HK-2 (cell line): Measurements from ENCODE around the gene SORBS1.

Experiments used
- DNase-seq: peaks from one replicate; pipeline ENCODE4 v3.0.0-alpha.2; 2018; ENCODE audit not compliant: unreplicated experiment

The SORBS1 gene

DNA sequence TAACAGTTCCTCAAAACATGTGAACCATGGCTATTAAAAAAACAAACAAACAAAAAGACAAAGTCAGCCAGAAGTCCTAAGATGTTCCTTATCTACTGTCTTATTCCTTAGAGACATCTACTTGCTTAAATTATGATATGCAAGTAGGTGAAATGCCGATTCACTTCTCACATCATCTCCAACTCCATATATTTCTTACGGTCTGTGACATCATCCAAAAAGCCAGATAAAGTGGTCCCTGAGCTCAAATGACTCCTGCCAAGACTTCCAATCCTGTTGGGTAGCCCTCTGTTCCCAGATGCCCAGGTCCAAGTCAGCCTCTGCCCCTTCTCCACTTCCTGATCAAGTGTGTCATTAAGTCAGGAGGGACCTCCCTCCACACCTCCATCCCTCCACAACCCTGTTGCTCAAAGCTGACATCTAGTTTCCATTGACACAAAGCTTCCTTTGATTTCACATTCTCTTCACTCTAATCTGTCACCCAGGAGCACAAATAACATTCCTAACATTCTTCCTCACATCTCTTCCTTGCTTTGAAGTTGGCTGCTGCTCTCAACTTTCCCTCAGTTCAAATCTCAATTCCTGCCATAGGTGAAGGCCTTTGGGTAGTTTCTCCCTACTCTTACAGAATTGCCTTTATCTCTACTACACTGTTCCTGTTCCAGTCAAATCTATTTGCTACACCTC lies 214.3 kb downstream of the SORBS1 start:
- DNase-seq, result no peak

- no peak for DNase-seq
These were observed 217.6 kb downstream of the SORBS1 start for GRCh38 chr10:95343573-95343972.

GRCh38 chr10:95341716-95342130 lies 219.4 kb downstream of the SORBS1 start:
- DNase-seq, result no peak

GRCh38 chr10:95339863-95340262 lies 221.3 kb downstream of the SORBS1 start:
- no peak for DNase-seq

- no peak for DNase-seq
These were observed 223.6 kb downstream of the SORBS1 start for GRCh38 chr10:95337423-95338160.

GRCh38 chr10:95336702-95337101 lies 224.5 kb downstream of the SORBS1 start:
- no peak for DNase-seq

DNA sequence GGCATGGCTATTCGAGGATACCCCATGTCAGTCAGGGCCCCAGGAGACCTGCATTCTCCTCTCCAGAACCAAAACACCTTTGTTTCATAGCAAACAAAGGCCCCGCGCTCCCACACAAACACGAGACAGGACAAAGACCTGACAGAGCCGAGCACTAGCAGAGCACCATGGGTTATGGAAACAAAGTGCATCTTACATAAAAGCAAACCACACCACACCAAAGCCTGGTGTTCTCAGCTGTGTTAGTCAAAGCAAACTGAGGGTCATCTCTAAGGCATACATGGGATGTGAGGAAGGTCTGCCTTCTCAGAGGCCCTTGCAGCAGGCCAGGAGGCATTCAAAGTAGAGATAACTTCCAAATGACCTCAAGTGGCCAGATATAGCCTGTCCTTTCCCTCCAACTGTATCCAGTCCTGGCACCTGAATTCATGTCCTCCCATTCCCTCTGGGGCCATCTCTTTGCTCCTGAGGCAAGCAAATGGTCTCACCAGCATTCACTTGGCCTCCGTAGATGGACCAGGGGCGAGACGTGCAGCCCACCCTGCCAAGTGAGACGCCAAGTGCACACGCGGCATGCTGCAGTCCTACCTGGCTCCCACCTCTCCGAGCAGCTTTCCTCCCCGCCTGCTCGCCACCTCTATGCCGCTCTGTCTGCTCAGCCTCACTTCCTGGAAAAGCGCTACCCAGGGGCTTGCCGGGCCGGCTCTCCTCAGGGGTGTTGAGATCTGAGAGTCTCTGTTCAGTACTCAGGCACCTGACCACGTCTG lies 225.1 kb downstream of the SORBS1 start:
- DNase-seq, result no peak

DNA sequence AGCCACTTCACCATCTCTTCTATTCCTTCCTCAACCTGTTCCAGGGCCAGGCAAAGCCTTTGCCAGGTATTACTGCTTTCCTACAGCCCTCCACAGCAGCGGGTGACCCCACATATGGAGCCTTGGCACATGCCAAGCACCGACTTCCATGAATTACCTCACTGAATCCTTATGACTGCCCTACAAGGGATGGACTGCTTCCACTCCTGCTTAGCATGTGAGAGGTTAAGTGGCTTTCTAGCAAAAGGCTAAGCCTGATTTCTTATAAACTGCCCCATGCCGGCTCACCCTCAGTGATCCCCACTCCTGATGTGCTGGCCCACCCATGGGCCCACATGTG lies 226.4 kb downstream of the SORBS1 start:
- DNase-seq, result no peak

GRCh38 chr10:95333997-95334804 lies 227.0 kb downstream of the SORBS1 start:
- DNase-seq, result no peak

GRCh38 chr10:95332666-95333249 lies 228.4 kb downstream of the SORBS1 start:
- DNase-seq, result no peak

GRCh38 chr10:95331596-95332130 lies 229.5 kb downstream of the SORBS1 start:
- DNase-seq, result no peak

- DNase-seq, result no peak
These were observed 230.2 kb downstream of the SORBS1 start for GRCh38 chr10:95330966-95331453.

GRCh38 chr10:95329296-95329695 lies 231.9 kb downstream of the SORBS1 start:
- no peak for DNase-seq

DNA sequence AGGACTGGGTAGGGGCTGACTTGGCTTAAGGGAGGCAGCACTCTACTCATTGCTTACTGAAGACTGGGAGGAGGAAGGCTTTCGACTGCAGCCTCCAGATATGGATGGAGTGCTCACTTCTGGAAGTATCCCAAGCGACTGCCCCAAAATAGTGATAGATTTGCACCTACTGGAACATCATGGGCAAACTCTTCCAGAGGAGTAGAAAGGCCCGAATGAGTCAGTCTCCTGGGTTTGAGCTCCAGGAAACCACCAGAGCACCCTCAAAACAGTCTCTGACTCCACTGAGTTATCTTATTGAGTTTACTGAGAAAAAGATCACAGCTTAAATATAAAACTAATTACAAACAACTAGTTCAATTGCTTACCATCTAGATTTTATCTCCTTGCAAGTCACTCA lies 233.2 kb downstream of the SORBS1 start:
- no peak for DNase-seq

DNA sequence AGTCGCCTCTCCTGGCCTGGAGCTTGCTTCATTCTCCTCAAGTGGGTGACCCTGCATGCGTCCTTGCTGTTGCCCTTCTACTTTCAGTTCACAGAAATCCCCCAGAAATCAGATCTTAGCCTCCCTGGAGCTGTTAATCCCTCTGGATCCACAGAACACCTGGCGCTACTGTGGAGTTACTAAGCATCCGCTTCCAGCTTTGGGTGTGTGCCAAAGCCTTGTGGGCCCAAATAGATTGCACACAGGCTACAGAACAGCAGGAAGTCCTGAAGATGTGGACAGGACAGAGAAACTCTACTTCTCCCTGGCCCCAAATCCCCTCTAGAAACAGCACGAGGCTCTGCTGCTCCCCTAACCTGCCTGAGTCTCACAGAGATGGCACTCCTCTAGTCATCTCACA lies 233.8 kb downstream of the SORBS1 start:
- DNase-seq, result no peak

DNA sequence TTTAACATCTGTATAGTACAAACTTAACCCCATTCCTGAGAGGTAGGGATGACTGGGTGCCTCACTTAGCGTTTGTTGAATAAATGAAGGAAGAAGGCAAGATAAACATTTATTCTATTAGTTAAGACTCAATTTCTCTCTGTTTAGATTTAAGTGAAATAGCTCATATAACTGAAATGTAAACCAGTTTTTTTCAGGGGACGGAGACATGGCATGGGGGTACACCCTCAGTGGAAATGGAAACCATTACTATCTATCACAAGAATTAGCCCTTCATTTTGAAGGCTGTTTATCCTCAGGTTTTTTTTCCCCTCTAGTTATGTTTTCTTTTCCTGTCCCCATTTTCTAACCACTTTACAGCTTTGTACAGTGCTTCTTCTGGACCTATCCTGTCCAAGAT lies 234.8 kb downstream of the SORBS1 start:
- no peak for DNase-seq

DNA sequence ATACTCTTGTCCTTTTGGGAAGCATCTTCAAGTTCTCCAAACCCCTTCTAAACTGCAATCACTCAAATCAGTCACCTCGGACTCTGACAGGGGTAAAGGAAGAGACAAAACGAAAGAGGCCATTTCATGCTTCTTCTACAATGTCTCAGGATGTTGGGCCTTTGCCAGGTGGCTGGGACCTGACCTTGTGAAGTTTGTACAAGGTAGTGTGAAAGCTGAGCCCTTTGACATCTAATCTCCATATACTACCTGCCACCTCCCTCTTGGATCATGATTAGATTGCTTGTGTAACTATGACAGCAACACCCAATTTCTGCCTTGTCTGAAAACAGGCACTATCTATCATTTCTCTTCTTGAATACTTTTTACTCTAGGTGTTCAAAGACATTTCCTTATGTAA lies 235.3 kb downstream of the SORBS1 start:
- no peak for DNase-seq

DNA sequence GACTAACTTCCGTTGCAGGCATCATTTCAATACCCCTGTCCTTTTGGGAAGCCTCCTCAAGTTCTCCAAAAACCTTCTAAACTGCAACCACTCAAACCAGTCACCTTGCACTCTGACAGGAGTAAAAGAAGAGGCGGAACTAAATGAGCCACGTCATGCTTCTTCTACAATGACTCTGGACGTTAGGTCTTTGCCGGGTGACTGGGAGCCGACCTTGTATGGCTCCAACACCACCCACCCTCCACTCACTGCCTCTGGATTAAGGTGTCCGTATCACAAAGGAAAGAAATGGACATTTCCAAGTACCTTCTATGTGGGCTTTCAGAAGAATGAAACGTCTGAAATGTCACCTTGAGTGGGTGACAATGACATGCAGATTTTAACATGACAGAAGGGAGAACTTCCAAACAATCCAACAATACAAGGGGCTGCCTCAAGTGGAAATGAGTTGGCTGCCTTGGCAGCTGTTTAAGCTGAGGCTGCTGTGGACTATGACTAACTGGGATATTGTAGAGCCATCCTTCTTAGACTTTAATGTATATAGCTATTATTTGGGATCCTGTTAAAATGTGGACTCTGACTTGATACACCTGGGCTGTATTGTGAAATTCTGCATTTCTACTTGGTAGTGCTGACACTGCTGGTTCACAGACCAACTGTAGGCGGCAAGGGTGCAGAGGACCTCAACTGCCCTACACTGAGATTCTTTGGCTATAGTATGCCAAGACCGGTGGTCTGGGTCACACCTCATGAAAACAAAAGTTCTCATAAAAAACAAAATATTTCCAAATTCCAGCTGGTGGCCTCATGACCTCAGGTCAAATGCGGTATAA lies 236.5 kb downstream of the SORBS1 start:
- no peak for DNase-seq

GRCh38 chr10:95321554-95322301 lies 239.4 kb downstream of the SORBS1 start:
- no peak for DNase-seq

DNA sequence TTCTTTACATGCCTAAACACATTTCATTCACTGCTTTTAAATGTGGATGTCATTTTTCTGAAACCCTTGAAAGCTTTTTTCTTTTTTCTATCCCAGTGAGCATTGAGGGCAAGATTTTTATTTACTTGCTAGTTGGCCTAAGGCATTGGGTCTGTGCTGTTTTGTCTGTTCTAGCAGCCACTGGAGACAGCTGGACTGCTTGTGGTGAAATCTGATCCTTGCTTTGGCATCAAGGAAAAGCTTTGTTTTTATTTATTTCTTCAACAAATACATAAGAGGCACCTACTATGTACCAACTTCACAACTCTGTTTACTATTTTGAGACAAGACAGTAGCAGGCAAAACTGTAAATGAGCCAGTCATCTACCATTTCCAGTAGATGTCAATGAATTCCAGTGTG lies 241.9 kb downstream of the SORBS1 start:
- DNase-seq, result no peak
